Panc1 (cell line): ENCODE measurements around the gene ERGIC2. TPM values are rescaled to one million over a fixed set of nuclear protein-coding genes. Genes with fewer than 3 reads are reported as not detected.

Experiments
- ATAC-seq: fragments of 200-7000 bp; cut with Tn5 transposase; 2 replicates; pipeline ENCODE4 v1.9.1; 2020; ENCODE audit warnings: mild to moderate bottlenecking, moderate library complexity
- BruUV-seq: library from RNA; stranded (reverse); fragments of 400-500 nt; replicated peaks from 2 replicates; lab custom pipeline; 2021; lab: Mats Ljungman, UMichigan
- CTCF ChIA-PET: fragments of 300-600 bp; sonication (Branson Sonifier 250); formaldehyde crosslinking; loops from one replicate; lab custom pipeline; 2022; ENCODE audit warnings: antibody characterized with exemption; lab: Charles Lee
- POLR2A ChIA-PET: fragments of 300-600 bp; sonication (Branson Sonifier 250); formaldehyde crosslinking; loops from one replicate; lab custom pipeline; 2022; ENCODE audit warnings: antibody characterized with exemption; lab: Charles Lee
- DNase-seq: peaks from one replicate; pipeline ENCODE4 v3.0.0-alpha.2; 2010; ENCODE audit warnings: low read depth, low spot score
- H3K27ac ChIP-seq: 2 replicates; pipeline ENCODE4 v1.5.1; 2011; ENCODE audit warnings: mild to moderate bottlenecking, low read length, inconsistent platforms
- H3K27me3 ChIP-seq: fragments of 200-500 bp; sonication (Bioruptor generic); 2 replicates; pipeline ENCODE4 v1.6.0; 2014; ENCODE audit warnings: low read length, inconsistent platforms; ENCODE audit not compliant: control insufficient read depth, insufficient read depth
- H3K36me3 ChIP-seq: fragments of 200-500 bp; sonication (Bioruptor generic); 2 replicates; pipeline ENCODE4 v1.5.1; 2014; ENCODE audit warnings: inconsistent platforms, mild to moderate bottlenecking, low read length, moderate library complexity; ENCODE audit not compliant: control insufficient read depth, insufficient read depth
- H3K4me1 ChIP-seq: 2 replicates; pipeline ENCODE4 v1.5.1; 2011; ENCODE audit warnings: inconsistent platforms, mild to moderate bottlenecking, low read length, moderate library complexity; ENCODE audit not compliant: control insufficient read depth, insufficient read depth
- H3K4me3 ChIP-seq, 2 experiments: 2 replicates each; pipeline ENCODE4 v1.5.1; 2011 to 2012; ENCODE audit warnings: low read depth in 2 of 2, low read length in 2 of 2, mild to moderate bottlenecking in 2 of 2, inconsistent platforms in 1 of 2, moderate library complexity in 1 of 2
- H3K9me3 ChIP-seq: fragments of 200-500 bp; sonication (Bioruptor generic); 2 replicates; pipeline ENCODE4 v1.5.1; 2014; ENCODE audit warnings: low read depth, mild to moderate bottlenecking, inconsistent platforms, low read length, moderate library complexity; ENCODE audit not compliant: control insufficient read depth, insufficient read depth
- CTCF ChIP-seq: fragments of 450-650 bp; IDR thresholded peaks from 2 replicates; pipeline ENCODE4 v1.5.1; 2017; ENCODE audit warnings: mild to moderate bottlenecking
- POLR2AphosphoS5 ChIP-seq: IDR thresholded peaks from 2 replicates; pipeline ENCODE4 v1.6.1; 2012; ENCODE audit warnings: mild to moderate bottlenecking, low read depth, low read length, moderate library complexity
- REST ChIP-seq, 2 experiments: IDR thresholded peaks; 2 replicates each; pipeline ENCODE4 v1.6.1; 2011 to 2012; ENCODE audit warnings: low read depth in 2 of 2, control low read depth in 1 of 2, low read length in 1 of 2, mild to moderate bottlenecking in 1 of 2, moderate library complexity in 1 of 2; ENCODE audit not compliant: insufficient read depth in 1 of 2
- SIN3A ChIP-seq: IDR thresholded peaks from 2 replicates; pipeline ENCODE4 v1.6.1; 2012; ENCODE audit warnings: low read depth, mild to moderate bottlenecking, low read length, moderate library complexity, borderline replicate concordance; ENCODE audit not compliant: insufficient read depth
- TCF7L2 ChIP-seq: IDR thresholded peaks from 2 replicates; pipeline ENCODE4 v1.6.1; 2011; ENCODE audit warnings: mild to moderate bottlenecking, low read depth, low read length, inconsistent platforms
- in situ Hi-C: cut with HindIII; loops from 2 replicates; pipeline ENCODE4 v1.10.0; 2016; ENCODE audit warnings: low sequenced_read_pairs, low pct_unique_long_range_greater_than_20kb
- intact Hi-C: fragments of 100-400 bp; cut with micrococcal nuclease; formaldehyde crosslinking; loops from one replicate; pipeline ENCODE4 v1.10.0; 2022; ENCODE audit not compliant: unreplicated experiment
- total RNA-seq: library from RNA; stranded (reverse); gene quantifications from one replicate; pipeline ENCODE4 v1.2.1, GENCODE V29; 2021; ENCODE audit not compliant: unreplicated experiment

The ERGIC2 gene
- total RNA-seq, 1 experiment from 2014 or later: 90.2 TPM

- in situ Hi-C loops: no loop called here
- BruUV-seq: no TSS peak
Observed at GRCh38 chr12:29398495-29398894, 17.5 kb upstream of the ERGIC2 start.

GRCh38 chr12:29396774-29397173, 15.8 kb upstream of the ERGIC2 start:
- no peak for DNase-seq
- no TSS peak for BruUV-seq
- Histone ChIP-seq H3K27me3 (no peaks in the 10 kb centered on the region; the same call in 1 of the 2 replicates), H3K27ac (no peak overlapping the region), H3K9me3 (no peaks in the 10 kb centered on the region), H3K36me3 (no peaks in the 10 kb centered on the region; the same call in 1 of the 2 replicates), H3K4me1 (no peaks in the 10 kb centered on the region), H3K4me3 (no peak overlapping the region)
- POLR2A ChIA-PET: no interaction called here
- in situ Hi-C loops (no loop called here), intact Hi-C loops (no loop called here)
- ATAC-seq: no peak
- CTCF ChIA-PET: no interaction called here
- no peak for TF ChIP-seq REST (IDR thresholded peaks at IDR 0.05; ENCODE audit: insufficient read depth in 1 of 2, low read depth in 2 of 2, low read length in 1 of 2)
- TF ChIP-seq TCF7L2: no peak
- TF ChIP-seq SIN3A: no peak
- no peak for TF ChIP-seq POLR2AphosphoS5
- TF ChIP-seq CTCF: no peak

More at GRCh38 chr12:29398495-29398894, 17.5 kb upstream of the ERGIC2 start:
- intact Hi-C loops: no loop called here
- POLR2A ChIA-PET: no interaction called here
- Histone ChIP-seq H3K4me3 (no peak overlapping the region), H3K27me3 (peaks cover 8% of the 10 kb centered on the region), H3K36me3 (no peaks in the 10 kb centered on the region; the same call in 1 of the 2 replicates), H3K27ac (no peak overlapping the region), H3K4me1 (no peaks in the 10 kb centered on the region), H3K9me3 (no peaks in the 10 kb centered on the region)
- no peak for ATAC-seq
- no peak for DNase-seq
- TF ChIP-seq CTCF (no peak), TCF7L2 (no peak), REST (IDR thresholded peaks at IDR 0.05; ENCODE audit: insufficient read depth in 1 of 2, low read depth in 2 of 2, low read length in 1 of 2) (no peak), SIN3A (no peak), POLR2AphosphoS5 (no peak)
- CTCF ChIA-PET: no interaction called here
